GM19455 (cell line): ENCODE results near the gene TFR2.

ENCODE experiments used
- ATAC-seq: cut with Tn5 transposase; IDR thresholded peaks from one replicate; pipeline ENCODE4 v1.9.1; 2021; ENCODE audit not compliant: unreplicated experiment

Gene TFR2

GRCh38 chr7:100654908-100655831, 13.8 kb upstream of the TFR2 start:
- no peak for ATAC-seq

- ATAC-seq, result no peak
Observed at GRCh38 chr7:100649826-100650565, 8.6 kb upstream of the TFR2 start.

- ATAC-seq, result no peak
Observed at GRCh38 chr7:100642534-100642907, 1.2 kb upstream of the TFR2 start.

GRCh38 chr7:100641860-100642533, 645 bp upstream of the TFR2 start:
- ATAC-seq, result no peak

- ATAC-seq, result no peak
Observed at GRCh38 chr7:100640517-100641440, 573 bp downstream of the TFR2 start.

- no peak for ATAC-seq
Observed at GRCh38 chr7:100639995-100640516, 1.3 kb downstream of the TFR2 start.

- ATAC-seq, result no peak
Observed at GRCh38 chr7:100632951-100633717, 8.2 kb downstream of the TFR2 start.

- no peak for ATAC-seq
Observed at GRCh38 chr7:100630066-100630465, 11.3 kb downstream of the TFR2 start.

- ATAC-seq, result no peak
Observed at GRCh38 chr7:100629117-100629716, 12.1 kb downstream of the TFR2 start.

- no peak for ATAC-seq
Observed at GRCh38 chr7:100627238-100627549, 14.2 kb downstream of the TFR2 start.

GRCh38 chr7:100626530-100627237, 14.7 kb downstream of the TFR2 start:
- peak; percentile 91 for ATAC-seq

- ATAC-seq, result no peak
Observed at GRCh38 chr7:100626055-100626454, 15.3 kb downstream of the TFR2 start.

- no peak for ATAC-seq
Observed at GRCh38 chr7:100623951-100624824, 17.2 kb downstream of the TFR2 start.

GRCh38 chr7:100621554-100621953, 19.8 kb downstream of the TFR2 start:
- no peak for ATAC-seq

- no peak for ATAC-seq
Observed at GRCh38 chr7:100620804-100621203, 20.5 kb downstream of the TFR2 start.

GRCh38 chr7:100620239-100620638, 21.1 kb downstream of the TFR2 start:
- ATAC-seq, result no peak

GRCh38 chr7:100614308-100614861, 27.0 kb downstream of the TFR2 start:
- no peak for ATAC-seq
